Fibroblast of villous mesenchyme (primary cell): ENCODE measurements around the gene NDUFAF3. TPM values are rescaled to one million over a fixed set of nuclear protein-coding genes. Genes with fewer than 3 reads are reported as not detected.

Experiments used
- DNase-seq: peaks from one replicate; pipeline ENCODE4 v3.0.0-alpha.2; 2010; ENCODE audit warnings: low read depth
- H3K4me3 ChIP-seq: 2 replicates; pipeline ENCODE4 v1.5.1; 2011; ENCODE audit warnings: low read depth, mild to moderate bottlenecking, low read length
- CTCF ChIP-seq: IDR thresholded peaks from 2 replicates; pipeline ENCODE4 v1.5.1; 2012; ENCODE audit warnings: low read depth, mild to moderate bottlenecking, low read length; ENCODE audit not compliant: insufficient read depth
- total RNA-seq: library from RNA; depleted of rRNA; stranded (reverse); fragments of >200 nt; gene quantifications from 2 replicates; pipeline ENCODE4 v1.2.3, GENCODE V29; 2012

The NDUFAF3 gene
- total RNA-seq, 1 donor, result 39.3 TPM

DNA sequence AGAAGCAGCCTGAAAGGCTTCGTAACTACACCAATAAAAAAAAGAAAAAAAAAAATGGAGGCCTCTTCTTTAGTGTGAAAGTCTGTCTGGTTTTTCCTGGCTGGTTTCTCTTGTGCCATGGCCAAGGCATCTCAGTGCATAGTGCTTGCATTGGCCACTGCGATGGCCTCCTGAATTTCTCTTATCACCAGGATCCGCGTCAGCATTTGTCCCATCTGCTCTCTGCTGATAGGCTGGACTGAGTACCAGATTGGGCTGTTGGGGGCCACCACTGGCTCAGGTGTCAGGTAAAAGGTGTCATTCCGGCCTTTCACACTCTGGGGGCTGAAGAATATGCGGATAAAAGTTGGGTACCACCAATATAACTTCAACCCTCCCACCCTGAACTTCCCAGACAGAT lies 8.4 kb downstream of the NDUFAF3 start:
- TF ChIP-seq CTCF, result no peak
- no peak overlapping the region for H3K4me3 ChIP-seq
- no peak for DNase-seq

GRCh38 chr3:49032646-49033304 lies 10.9 kb downstream of the NDUFAF3 start:
- DNase-seq, result peak; percentile 10
- H3K4me3 ChIP-seq, result no peak overlapping the region
- no peak for TF ChIP-seq CTCF

GRCh38 chr3:49034650-49035049 lies 12.7 kb downstream of the NDUFAF3 start:
- DNase-seq, result no peak
- TF ChIP-seq CTCF, result no peak
- no peak overlapping the region for H3K4me3 ChIP-seq

DNA sequence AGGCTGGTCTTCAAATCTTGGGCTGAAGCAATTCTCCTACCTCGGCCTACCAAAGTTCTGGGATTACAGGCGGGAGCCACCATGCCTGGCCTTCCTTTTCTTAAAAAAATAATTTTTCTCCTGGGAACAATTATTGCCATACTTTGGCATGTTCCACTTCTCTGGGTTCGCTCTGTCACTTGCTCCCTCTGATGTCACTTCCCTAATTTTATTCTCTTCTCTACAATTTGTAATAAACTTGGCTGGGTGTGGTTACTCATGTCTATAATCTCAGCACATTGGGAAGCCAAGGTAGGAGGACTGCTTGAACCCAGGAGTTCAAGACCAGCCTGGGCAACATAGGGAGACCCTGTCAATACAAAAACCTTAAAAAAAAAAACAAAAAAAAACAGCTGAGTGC lies 13.4 kb downstream of the NDUFAF3 start:
- DNase-seq, result no peak
- no peak for TF ChIP-seq CTCF
- no peak overlapping the region for H3K4me3 ChIP-seq

GRCh38 chr3:49053543-49053942 lies 31.6 kb downstream of the NDUFAF3 start:
- no peak for TF ChIP-seq CTCF
- H3K4me3 ChIP-seq, result no peak overlapping the region
- DNase-seq, result no peak

DNA sequence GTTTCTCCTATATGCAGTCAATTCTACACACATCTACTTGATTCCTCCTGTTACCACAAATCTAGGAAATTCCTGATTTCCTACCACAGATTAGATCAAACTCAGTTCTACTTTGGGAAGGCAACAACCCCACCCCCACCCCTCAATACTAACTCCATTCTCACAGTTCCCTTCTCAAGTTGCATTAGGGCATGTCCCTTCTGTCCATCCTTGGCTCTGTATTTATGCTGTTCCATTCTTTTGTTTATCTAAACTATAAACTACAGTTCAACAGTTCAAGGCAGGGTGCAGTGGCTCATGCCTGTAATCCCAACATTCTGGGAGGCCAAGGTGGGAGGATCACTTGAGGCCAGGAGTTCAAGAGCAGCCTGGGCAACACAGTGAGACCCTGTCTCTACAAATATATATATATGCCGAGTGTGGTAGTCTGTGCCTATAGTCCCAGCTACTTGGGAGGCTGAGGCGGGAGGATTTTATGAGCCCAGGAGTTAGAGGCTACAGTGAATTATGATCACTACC lies 32.5 kb downstream of the NDUFAF3 start:
- no peak overlapping the region for H3K4me3 ChIP-seq
- DNase-seq, result peak; percentile 13
- TF ChIP-seq CTCF, result no peak

DNA sequence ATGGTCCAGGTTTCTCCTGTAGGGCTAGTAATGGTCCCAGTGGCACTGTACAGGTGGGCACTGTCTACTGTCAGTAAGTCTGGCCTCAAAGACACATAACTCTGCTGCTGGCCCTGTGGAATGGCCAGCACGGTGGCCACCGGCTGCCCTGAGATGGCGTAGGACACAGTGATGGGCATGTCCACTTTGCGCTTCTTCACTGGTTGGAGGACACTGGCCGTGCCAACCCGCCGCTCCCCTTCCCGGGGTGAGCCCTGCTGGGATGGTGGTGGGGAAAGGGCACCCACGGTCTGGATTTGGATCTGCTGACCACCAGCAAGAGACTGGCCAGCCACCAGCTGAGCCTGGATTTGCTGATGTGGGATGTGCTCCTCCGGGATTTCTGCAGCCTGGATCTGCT lies 35.3 kb downstream of the NDUFAF3 start:
- no peak overlapping the region for H3K4me3 ChIP-seq
- no peak for DNase-seq
- TF ChIP-seq CTCF, result no peak
